ENCODE results near the gene IMPDH2. TPM values are rescaled to one million over a fixed set of nuclear protein-coding genes. Genes with fewer than 3 reads are reported as not detected.

IMPDH2 gene
- total and polyA plus RNA-seq, 7 donors: 82.8 to 397 (median 214) TPM

DNA sequence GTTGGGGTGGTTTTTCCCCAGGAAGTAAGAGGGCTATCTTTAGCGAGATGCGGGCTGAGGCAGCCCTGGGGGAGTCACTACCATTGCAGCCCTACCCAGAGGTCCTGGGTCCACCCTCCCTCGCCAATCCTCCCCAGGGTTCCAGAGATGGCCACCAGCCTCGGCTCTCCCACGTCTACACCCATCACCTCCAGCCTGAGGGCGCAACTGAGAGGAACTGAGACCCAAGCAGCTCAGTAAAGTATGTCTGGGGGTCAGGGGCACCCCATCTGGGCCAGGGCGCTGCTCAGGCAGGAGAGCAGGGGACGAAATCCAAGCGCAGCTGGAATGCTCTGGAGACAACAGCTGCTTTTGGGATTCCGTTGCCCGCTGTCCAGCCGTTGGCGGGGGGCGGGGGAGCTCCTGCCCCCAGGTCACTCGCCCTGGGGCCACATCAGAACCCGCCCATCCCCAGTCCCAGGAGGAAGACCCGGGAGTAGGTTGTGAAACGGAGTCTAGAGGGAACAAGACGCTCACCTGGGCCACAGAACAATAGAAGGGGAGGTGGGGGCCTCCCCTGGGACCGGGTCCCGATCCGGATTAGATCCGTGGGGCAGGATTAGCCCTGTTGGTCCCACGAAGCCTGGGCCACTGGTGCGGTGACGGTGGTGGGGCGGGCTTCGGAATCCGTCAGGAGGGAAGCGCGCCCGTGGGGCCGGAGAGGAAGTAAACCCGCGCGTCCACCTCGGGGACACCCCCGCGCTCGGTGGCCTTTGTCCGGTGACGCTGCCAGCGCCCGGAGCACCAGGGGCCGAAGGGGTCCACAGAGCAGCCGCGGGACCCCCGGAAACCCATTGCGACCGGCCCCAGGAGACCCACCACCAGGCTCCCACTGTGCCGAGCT is 8.6 kb downstream of the IMPDH2 start:
- peak; percentile 61 to 77 for DNase-seq
- intact Hi-C loops (cut with DNase I): no loop called here

DNA sequence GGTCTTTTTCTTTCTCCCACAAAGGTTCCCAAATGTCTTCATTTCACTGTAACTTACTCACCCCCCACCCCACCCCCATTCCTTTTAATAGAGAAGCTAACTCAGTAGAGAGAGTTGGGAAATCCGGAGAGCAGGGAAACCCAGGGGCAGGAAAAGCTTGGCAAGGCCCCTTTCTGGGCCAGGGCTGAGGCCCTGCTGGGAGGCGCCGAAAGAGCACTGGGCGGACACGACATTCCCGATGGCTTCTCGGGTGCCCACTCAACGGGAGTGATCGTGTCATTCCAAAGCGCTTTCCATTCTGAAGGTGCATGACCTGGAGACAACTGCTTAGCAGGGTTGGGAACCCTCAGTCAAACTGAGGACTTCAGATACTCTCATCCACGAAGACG is 9.3 kb downstream of the IMPDH2 start:
- DNase-seq: peak in 1 of 2 donors; percentile 52
- WGBS, 3 donors: 41 to 48% (median 44%) methylated on average over 12 of the region's 12 CpGs
- TF ChIP-seq, protein P1, sequence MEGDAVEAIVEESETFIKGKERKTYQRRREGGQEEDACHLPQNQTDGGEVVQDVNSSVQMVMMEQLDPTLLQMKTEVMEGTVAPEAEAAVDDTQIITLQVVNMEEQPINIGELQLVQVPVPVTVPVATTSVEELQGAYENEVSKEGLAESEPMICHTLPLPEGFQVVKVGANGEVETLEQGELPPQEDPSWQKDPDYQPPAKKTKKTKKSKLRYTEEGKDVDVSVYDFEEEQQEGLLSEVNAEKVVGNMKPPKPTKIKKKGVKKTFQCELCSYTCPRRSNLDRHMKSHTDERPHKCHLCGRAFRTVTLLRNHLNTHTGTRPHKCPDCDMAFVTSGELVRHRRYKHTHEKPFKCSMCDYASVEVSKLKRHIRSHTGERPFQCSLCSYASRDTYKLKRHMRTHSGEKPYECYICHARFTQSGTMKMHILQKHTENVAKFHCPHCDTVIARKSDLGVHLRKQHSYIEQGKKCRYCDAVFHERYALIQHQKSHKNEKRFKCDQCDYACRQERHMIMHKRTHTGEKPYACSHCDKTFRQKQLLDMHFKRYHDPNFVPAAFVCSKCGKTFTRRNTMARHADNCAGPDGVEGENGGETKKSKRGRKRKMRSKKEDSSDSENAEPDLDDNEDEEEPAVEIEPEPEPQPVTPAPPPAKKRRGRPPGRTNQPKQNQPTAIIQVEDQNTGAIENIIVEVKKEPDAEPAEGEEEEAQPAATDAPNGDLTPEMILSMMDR (IDR thresholded peaks at IDR 0.05): no peak
- no peak for ATAC-seq
- Histone ChIP-seq H3K4me1 (peaks cover 39% of the 10 kb centered on the region), H3K9me3 (no peaks in the 10 kb centered on the region), H3K4me3 (peak overlapping the region; percentile 86), H3K36me3 (ENCODE audit: insufficient read depth in 1 of 2, low read depth in 1 of 2) (peaks cover 0 to 45% of the 10 kb centered on the region in 2 donors), H3K27me3 (ENCODE audit: insufficient read depth in 3 of 3, low read length in 2 of 3) (no peaks in the 10 kb centered on the region), H3K27ac (peak overlapping the region; percentile 98)
- intact Hi-C loops (cut with DNase I): no loop called here

More for the DNA sequence above, 8.6 kb downstream of the IMPDH2 start:
- Histone ChIP-seq H3K27ac (peak overlapping the region; percentile 98), H3K4me3 (peak overlapping the region; percentile 86), H3K36me3 (ENCODE audit: insufficient read depth in 1 of 2, low read depth in 1 of 2) (peaks cover 0 to 45% of the 10 kb centered on the region in 2 donors), H3K4me1 (peaks cover 44% of the 10 kb centered on the region), H3K9me3 (no peaks in the 10 kb centered on the region), H3K27me3 (ENCODE audit: insufficient read depth in 3 of 3, low read length in 2 of 3) (no peaks in the 10 kb centered on the region)
- 2 to 4% (median 3%) methylated on average over 42 to 51 of the region's 51 CpGs for WGBS, 3 donors
- TF ChIP-seq, protein P1 (IDR thresholded peaks at IDR 0.05): no peak
- peak in 2 of 4 donors; percentile 1 to 2 for ATAC-seq

DNA sequence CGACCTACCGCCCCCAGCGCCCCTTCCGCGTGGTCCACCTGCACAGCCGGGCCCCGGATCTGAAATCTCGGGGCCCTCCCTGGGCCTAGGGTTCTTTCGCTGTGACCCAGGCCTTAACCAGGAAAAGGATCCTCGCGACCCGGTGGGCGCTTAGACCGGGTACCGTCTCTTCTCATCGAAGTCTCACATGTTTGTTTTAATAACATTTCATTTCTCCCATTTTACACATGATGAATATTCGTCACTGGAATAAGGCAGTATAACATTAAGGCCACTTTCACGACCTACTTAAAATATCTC is 10.5 kb downstream of the IMPDH2 start:
- Histone ChIP-seq H3K4me3 (peak overlapping the region; percentile 81), H3K9me3 (no peaks in the 10 kb centered on the region), H3K4me1 (peaks cover 39% of the 10 kb centered on the region), H3K27ac (peak overlapping the region; percentile 74), H3K27me3 (ENCODE audit: insufficient read depth in 3 of 3, low read length in 2 of 3) (no peaks in the 10 kb centered on the region), H3K36me3 (ENCODE audit: insufficient read depth in 1 of 2, low read depth in 1 of 2) (peaks cover 2 to 44% of the 10 kb centered on the region in 2 donors)
- TF ChIP-seq, protein P1 (IDR thresholded peaks at IDR 0.05): no peak
- 2 to 4% (median 4%) methylated on average over 18 of the region's 18 CpGs for WGBS, 3 donors
- ATAC-seq: no peak
- intact Hi-C loops (cut with DNase I): no loop called here
- no peak for DNase-seq

DNA sequence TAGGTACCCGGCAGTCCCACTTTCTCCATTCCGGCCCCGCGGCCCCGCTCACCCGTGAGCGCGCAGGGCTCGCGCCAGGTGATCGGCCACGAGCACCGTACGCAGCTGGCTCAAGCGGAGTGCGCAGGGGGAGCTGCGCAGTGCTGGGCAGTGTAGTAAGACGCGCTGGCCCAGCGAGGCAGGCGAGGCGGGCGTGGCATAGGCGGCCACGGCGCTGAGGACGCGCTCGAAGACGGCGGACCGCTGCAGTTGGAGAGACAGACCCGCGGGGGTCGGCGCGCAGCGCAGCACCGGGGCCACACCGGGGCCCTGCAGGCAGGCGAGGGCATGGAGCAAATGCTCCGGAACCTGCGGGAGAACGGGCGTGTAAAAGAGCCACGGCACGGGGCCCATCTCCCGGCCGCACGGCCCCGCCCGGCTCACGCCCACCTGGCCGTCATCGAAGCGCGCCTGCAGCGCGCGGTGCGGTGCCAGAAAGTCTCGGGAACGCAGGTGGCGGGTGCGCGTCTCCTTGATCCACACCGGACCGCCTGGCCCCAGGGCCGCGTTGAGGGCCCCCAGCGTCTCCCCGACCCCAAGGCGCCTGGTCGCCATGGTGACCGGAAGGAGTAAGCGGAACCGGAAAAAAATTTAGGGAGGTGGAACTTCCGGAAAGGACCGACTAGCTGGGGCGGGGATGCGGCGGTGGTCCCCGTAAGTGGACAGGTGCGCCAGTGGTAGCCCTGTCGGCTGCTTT is 11.1 kb downstream of the IMPDH2 start, which contains the start of gene DALRD3:
DALRD3 (minus strand) TSS at position 610 of the 736 bp plus-strand sequence; CDS start at position 594, 16 bp downstream.
- Histone ChIP-seq H3K4me3 (peak within 1 kb of the TSS; percentile 81), H3K27ac (peak within 1 kb of the TSS; percentile 74), H3K4me1 (peaks cover 39% of the 10 kb centered on the region), H3K27me3 (ENCODE audit: insufficient read depth in 3 of 3, low read length in 2 of 3) (no peaks in the 10 kb centered on the region), H3K9me3 (no peaks in the 10 kb centered on the region), H3K36me3 (ENCODE audit: insufficient read depth in 1 of 2, low read depth in 1 of 2) (peaks cover 3 to 39% of the 10 kb centered on the region in 2 donors)
- intact Hi-C loops (cut with DNase I): no loop called here
- peak in 1 of 4 donors; percentile 17 for ATAC-seq
- 0 to 1% (median 1%) methylated on average over 57 to 85 of the region's 85 CpGs for WGBS, 3 donors
- TF ChIP-seq, protein P1 (IDR thresholded peaks at IDR 0.05): no peak
- peak; percentile 62 to 79 for DNase-seq
